ENCODE data around the gene IRF3. TPM values are rescaled to one million over a fixed set of nuclear protein-coding genes. Genes with fewer than 3 reads are reported as not detected.

The IRF3 gene
- total and polyA plus RNA-seq, 4 donors = 52.8 to 97.3 (median 81.5) TPM

DNA sequence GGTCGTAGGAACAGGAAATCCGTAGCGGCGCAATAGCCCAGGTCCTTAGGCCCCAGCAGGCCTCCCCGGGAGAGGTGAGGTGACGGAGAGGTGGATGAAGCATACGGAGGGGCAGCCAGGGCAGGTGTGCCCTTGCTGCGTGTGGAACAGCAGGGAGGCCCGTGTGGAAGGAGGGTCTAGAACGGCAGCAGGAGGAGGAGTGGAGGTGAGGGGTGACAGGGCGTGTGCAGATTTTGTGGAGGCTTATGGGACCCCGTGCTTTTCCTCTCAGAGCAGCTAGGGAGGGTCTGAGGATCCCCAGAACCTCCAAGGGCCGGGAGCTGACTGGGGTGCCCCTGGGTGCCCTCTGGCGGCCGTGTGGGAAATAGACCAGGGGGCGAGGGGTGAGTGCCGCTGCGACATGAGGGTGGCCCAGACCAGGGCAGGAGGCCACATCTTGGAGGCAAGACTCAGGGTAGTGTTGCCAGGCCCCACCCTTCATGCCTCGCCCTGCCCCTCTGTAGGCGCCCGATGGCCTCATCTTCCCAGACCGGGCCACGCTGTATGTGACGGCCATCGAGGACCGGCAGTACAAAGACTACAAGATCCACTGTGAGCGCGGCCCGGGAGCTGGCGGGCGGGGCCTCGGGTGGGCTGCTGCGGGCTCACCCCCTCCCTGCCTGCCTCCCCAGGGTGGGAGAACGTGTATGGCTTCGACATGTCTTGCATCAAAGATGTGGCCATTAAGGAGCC, 18.8 kb upstream of the IRF3 start:
- Histone ChIP-seq H3K36me3 (ENCODE audit: control insufficient read depth in 4 of 4, insufficient read depth in 4 of 4, low read length in 4 of 4) (peaks cover 0 to 48% (median 37%) of the 10 kb centered on the region in 4 donors), H3K9me3 (ENCODE audit: control insufficient read depth in 4 of 4, insufficient read depth in 3 of 4, low read length in 3 of 4) (no peaks in the 10 kb centered on the region), H3K27me3 (ENCODE audit: control insufficient read depth in 3 of 3, insufficient read depth in 3 of 3, low read length in 2 of 3) (no peaks in the 10 kb centered on the region), H3K4me3 (no peak overlapping the region), H3K27ac (ENCODE audit: low read depth in 1 of 2, low read length in 1 of 2) (no peak overlapping the region), H3K9ac (ENCODE audit: insufficient read depth in 1 of 2, low read length in 2 of 2) (no peak overlapping the region), H3K4me1 (ENCODE audit: control insufficient read depth in 5 of 5, insufficient read depth in 5 of 5, low read length in 5 of 5) (peaks cover 9 to 26% (median 10%) of the 10 kb centered on the region in 5 donors)
- TF ChIP-seq, protein P1, sequence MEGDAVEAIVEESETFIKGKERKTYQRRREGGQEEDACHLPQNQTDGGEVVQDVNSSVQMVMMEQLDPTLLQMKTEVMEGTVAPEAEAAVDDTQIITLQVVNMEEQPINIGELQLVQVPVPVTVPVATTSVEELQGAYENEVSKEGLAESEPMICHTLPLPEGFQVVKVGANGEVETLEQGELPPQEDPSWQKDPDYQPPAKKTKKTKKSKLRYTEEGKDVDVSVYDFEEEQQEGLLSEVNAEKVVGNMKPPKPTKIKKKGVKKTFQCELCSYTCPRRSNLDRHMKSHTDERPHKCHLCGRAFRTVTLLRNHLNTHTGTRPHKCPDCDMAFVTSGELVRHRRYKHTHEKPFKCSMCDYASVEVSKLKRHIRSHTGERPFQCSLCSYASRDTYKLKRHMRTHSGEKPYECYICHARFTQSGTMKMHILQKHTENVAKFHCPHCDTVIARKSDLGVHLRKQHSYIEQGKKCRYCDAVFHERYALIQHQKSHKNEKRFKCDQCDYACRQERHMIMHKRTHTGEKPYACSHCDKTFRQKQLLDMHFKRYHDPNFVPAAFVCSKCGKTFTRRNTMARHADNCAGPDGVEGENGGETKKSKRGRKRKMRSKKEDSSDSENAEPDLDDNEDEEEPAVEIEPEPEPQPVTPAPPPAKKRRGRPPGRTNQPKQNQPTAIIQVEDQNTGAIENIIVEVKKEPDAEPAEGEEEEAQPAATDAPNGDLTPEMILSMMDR (IDR thresholded peaks at IDR 0.05; ENCODE audit: control extremely low read depth, extremely low read depth) = no peak
- DNase-seq = no peak
- ATAC-seq (ENCODE audit: insufficient read depth, low FRiP score) = no peak
- WGBS, 2 donors = 85 to 87% methylated on average over 35 of the region's 35 CpGs

DNA sequence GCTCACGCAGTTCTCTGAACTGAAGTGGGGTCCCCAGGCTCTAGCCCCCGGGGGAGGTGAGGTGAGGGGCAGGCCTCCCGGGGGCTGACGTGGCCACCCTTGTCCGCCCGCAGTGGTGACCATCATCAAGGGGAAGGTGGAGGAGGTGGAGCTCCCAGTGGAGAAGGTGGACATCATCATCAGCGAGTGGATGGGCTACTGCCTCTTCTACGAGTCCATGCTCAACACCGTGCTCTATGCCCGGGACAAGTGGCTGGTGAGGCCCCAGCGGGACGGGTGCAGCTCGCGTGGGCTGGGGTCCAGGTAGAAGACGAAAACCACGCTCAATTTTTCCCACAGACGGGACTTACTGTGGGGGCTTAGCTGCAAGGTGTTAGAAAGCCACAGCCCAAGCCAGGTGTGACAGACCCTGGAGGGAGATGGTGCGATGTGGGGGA, 18.2 kb upstream of the IRF3 start:
- Histone ChIP-seq H3K4me3 (no peak overlapping the region), H3K27me3 (ENCODE audit: control insufficient read depth in 3 of 3, insufficient read depth in 3 of 3, low read length in 2 of 3) (no peaks in the 10 kb centered on the region), H3K9ac (ENCODE audit: insufficient read depth in 1 of 2, low read length in 2 of 2) (no peak overlapping the region), H3K27ac (ENCODE audit: low read depth in 1 of 2, low read length in 1 of 2) (no peak overlapping the region), H3K9me3 (ENCODE audit: control insufficient read depth in 4 of 4, insufficient read depth in 3 of 4, low read length in 3 of 4) (no peaks in the 10 kb centered on the region), H3K36me3 (ENCODE audit: control insufficient read depth in 4 of 4, insufficient read depth in 4 of 4, low read length in 4 of 4) (peaks cover 0 to 48% (median 37%) of the 10 kb centered on the region in 4 donors), H3K4me1 (ENCODE audit: control insufficient read depth in 5 of 5, insufficient read depth in 5 of 5, low read length in 5 of 5) (peaks cover 9 to 25% (median 13%) of the 10 kb centered on the region in 5 donors)
- DNase-seq (no peak), ATAC-seq (ENCODE audit: insufficient read depth, low FRiP score) (no peak)
- TF ChIP-seq, protein P1 (IDR thresholded peaks at IDR 0.05; ENCODE audit: control extremely low read depth, extremely low read depth) = no peak
- WGBS, 2 donors = 94 to 97% methylated on average over 18 of the region's 18 CpGs

DNA sequence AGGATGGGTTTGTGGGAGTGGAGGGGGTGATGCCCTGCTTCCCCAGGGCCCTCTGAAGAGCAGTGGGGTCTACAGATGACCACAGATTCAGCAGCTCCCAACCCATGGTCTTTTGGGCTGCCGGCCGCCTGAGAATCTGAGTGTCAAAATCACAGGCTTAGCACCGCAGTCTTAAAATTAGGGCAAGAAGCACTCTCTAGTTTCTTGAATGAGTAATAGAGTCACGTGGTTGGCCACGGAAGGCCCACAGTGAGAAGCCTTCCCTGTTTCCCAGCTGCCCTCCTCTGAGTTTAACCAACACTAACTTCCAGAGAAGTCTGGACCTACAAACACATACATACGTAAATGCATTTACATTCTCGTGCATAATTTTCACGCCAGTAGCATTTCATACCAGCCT, 16.6 kb upstream of the IRF3 start:
- WGBS, 2 donors = 93 to 94% methylated on average over 8 of the region's 8 CpGs
- TF ChIP-seq, protein P1 (IDR thresholded peaks at IDR 0.05; ENCODE audit: control extremely low read depth, extremely low read depth) = no peak
- Histone ChIP-seq H3K9me3 (ENCODE audit: control insufficient read depth in 4 of 4, insufficient read depth in 3 of 4, low read length in 3 of 4) (no peaks in the 10 kb centered on the region), H3K9ac (ENCODE audit: insufficient read depth in 1 of 2, low read length in 2 of 2) (no peak overlapping the region), H3K27ac (ENCODE audit: low read depth in 1 of 2, low read length in 1 of 2) (no peak overlapping the region), H3K4me1 (ENCODE audit: control insufficient read depth in 5 of 5, insufficient read depth in 5 of 5, low read length in 5 of 5) (peaks cover 9 to 27% (median 13%) of the 10 kb centered on the region in 5 donors), H3K4me3 (no peak overlapping the region), H3K36me3 (ENCODE audit: control insufficient read depth in 4 of 4, insufficient read depth in 4 of 4, low read length in 4 of 4) (peaks cover 0 to 45% (median 34%) of the 10 kb centered on the region in 4 donors), H3K27me3 (ENCODE audit: control insufficient read depth in 3 of 3, insufficient read depth in 3 of 3, low read length in 2 of 3) (no peaks in the 10 kb centered on the region)
- ATAC-seq (ENCODE audit: insufficient read depth, low FRiP score) (no peak), DNase-seq (no peak)
